ENCODE results near the gene MYO1E.
"Not testable (repeated sequence)": the region's sequence is repeated elsewhere in the genome, so short reads cannot be mapped to it uniquely, and the experiment has no call there.

Gene MYO1E

DNA sequence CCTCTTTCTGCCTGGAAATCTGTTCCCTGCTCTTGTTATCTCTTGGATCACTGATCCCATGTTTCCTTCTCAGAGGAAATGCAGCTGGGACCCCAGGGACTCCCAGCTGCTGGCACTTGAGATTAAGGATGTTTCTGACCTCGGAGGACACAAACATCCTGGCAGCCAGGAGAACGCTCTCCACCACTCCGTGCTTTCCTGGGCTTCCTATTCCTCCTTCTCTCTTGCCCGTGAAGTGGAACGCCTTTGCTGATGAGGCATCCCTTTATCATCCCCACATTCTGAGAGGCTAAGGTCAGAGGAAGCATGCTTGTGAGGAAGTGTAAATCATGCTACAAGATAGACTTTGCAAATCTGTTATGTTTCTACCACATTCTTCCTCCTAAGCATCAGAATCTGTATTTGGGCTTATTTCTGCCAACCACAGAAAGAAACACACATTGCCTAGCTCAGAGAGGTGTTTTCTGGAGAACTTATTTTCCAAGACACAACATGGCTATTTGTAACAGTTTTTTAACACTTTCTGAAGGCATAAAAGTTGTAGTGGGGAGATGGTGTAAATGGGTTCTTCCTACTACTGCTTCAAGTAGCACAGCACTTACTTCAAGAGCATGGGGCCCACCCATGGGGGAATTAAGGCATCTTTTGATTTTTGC, 191.6 kb downstream of the MYO1E start:
- DNase-seq = no peak

DNA sequence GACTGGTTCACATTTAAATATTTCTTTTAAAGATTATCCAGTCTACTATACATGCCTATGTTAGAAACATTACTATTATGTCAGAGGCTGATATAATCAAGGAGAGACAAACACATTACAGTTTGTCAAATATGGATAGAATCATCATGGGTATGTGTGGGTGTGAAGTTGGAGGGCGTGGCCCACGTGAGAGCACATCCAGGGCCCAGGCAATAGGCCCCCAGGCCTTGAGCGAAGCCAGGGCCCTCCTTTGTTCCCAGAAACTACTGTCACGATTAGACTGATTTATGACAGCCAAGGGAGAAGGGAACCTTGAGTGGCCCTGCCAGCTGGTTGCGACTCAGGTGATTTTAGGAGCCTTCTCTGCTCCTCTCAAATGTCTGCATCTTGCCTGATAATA, 193.0 kb downstream of the MYO1E start:
- DNase-seq = no peak

DNA sequence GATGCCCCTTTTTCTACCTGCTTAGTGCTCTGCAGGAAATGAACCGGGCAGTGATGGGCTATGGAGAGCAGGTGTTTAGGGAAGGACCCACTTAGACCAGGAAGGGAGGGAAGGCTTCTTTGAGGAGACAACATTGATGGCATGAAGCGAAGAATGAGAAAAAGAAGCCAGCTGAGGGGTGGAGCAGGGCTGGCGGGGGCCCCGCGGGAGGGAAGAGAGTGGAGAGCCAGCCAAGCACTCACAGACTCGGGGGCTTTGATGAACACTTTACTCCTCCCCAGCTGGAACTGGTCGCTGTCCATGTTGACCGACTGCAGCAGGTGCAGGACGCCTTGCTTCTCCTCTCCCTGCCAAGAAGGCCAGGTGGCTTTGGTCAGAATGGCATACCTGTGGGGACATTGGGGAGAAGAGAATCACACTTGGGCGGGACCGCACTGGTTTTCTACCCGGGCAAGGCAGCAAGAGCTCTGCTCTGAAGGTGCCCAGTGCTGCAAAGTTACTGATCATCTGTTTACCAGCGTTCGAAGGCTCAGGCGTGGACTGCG, 194.4 kb downstream of the MYO1E start:
- no peak for DNase-seq

DNA sequence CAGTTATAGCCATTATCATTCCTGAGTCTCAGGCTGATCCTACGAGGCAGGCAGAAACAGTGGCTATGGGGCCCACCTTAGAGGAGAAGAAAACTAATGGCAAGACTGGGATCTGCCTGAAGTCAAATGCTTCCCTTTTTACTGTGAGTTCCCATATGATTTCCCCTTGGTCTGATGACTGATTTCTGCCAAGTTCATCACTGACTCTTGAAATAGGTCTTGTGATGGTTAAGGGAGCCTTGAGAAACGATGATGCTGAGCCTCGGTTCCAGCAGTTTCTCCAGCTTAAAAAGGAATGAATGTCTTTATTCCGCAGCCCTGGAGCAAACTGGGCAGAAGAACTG, 195.4 kb downstream of the MYO1E start:
- no peak for DNase-seq

DNA sequence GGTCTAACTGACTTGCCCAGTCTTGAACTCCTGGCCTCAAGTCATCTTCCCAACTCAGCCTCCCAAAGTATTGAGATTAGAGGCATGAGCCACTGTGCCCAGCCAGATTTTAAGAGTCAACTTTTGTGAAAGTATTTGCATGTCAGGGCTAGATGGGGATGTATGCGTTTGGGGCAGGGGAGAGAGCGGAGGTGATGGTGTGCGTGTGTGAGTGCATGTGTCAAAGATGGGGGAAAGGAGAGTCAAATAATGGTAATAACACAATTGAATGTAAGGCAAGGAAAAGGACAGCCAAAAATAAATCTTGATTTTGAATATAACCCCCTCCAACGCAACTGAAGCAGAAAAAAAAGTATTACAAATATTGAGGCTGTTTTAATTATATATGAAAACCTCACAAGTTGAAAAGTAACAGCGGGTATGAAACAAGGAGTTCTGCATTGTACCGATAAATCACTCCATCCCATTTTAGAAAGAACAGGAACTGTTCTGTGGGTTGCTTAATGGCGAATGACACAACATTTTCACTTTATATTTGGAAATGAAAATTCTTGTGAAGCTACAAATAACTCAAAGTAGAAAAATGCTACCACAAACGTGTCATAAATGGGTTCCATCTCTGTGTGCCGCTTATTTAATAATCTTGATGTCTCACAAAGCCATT, 195.9 kb downstream of the MYO1E start:
- no peak for DNase-seq

DNA sequence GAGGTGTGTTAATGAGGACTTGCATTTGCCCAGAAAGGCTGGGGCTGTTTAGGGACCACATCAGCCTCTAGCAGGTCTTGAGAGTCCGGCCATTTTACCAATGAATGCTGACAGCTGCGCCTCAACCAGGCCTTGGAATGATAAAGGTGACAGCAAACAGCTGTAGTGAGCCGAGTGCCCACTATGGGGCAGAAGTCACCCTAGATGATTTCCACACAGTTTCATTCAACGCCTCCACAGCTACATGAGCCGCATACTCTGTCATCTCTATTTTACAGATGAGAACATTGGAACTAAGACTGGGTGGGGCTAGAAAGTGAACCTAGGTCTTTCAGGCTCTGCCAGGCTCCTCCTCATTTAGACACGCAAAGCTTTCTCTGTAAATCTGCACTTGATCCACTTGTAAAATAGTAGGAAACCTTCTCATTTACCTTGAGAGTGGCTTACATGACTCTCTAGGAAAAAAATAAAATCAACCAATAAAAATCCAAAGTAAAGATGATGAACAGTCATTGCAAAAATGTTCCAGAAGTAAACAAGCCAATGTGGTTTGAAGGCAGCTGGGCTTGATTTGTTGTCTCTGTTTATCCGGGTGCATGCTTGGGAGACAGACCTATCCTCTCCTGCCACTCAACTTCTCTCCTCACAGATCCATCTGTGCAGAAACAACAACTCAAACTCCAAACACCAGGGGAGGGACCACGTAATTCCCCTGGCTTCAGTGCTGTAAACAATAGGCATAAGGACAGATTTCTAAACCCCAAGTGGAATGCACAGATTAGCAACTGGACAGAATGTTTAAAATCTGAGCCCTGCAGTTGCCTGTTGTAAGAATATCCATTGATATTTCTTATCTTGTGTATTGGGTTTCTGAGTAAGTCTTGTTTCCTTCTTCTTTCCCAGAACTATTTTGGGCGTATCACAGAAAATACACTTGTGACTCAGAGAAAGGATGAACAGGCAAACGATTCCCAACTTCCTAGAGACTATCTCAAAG, 197.5 kb downstream of the MYO1E start:
- DNase-seq = peak; percentile 56

DNA sequence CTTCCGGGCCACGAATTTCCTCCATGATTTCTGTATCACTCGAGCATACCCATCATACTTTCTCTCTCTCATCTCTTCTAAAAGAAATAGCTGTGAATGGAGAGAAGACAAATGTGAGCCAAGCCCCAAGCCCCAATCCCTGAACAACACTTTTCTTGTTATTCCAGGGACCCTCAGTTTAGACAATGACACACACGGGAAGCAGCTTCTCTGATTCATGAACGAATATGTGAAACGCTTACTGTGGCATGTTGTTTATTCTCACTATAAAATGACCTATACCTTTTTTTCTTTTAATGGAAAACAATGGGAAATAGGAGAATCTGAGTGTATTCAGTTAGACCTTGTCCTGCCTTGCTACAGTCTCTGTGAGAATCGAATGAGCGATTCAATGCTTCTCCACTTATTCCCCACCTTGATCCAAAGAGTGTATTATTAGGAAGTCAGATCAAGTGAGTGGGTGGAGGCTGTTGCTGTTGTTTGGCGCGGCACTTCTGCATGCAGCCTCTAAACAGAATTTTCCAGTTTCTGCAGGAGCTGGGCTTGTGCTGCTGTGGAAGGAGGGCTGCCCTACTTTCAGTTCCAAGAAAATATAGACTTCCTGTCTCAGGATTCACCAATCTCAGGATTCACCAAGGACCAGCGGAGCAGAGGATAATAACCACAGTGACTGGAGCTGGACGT, 198.4 kb downstream of the MYO1E start:
- DNase-seq = no peak

DNA sequence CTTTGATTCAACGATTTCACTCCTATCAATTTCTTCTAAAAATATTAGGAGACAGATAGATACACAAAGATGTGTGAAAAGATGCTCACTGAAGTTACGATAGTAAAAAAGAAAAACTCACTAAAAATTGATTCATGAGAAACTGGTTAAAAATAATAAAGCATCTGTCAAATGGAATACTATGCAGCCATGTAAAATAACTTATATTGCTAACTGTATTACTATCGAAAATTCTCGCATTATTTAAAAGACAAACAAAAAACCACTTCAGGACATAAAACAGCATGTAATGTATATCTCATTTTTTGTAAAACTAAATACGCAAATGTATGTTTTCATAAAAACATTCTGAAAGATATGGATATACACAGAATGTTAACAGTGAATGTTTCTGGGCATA, 199.5 kb downstream of the MYO1E start:
- no peak for DNase-seq

DNA sequence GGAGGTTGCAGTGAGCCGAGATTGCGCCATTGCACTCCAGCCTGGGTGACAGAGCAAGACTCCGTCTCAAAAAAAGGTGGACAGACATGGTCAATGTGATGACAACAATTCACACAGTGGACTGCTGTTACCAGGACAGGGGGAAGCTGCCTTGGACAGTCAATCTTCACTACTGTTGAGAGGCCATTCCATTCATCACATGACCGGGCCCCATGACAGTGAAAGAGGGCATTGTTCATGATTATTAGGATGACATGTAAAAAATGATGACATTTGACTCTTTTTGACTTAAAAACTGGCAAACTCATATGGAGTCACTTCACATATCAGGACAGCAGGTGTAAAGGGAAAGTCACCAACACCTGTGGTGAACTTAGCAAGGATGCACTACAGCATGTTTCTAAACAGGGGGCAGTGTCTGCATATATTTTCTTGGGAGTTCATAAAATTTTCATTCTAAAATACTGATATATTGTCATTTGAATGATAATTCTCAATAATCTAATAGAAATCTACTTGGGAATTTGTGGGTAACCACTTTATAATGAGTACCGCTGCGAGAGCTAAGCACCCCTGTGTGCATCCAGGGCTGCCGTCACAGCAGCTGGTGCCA, 200.3 kb downstream of the MYO1E start:
- no peak for DNase-seq

DNA sequence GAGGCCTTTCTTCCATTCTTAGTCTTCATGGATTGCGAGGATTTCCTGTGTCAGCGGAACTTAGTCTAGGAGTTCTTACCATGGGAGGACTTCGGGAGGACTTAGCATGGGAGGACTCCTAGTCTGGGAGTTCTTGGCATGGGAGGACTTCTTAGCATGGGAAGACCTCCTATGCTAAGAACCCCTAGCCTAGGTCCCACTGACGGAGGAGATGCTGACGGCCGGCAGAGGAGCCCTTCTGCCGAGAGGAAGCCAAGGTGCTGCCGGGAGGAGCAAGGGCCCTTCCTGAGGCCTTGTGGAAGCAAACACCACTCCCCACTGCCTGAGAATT, 201.6 kb downstream of the MYO1E start:
- DNase-seq = no peak

DNA sequence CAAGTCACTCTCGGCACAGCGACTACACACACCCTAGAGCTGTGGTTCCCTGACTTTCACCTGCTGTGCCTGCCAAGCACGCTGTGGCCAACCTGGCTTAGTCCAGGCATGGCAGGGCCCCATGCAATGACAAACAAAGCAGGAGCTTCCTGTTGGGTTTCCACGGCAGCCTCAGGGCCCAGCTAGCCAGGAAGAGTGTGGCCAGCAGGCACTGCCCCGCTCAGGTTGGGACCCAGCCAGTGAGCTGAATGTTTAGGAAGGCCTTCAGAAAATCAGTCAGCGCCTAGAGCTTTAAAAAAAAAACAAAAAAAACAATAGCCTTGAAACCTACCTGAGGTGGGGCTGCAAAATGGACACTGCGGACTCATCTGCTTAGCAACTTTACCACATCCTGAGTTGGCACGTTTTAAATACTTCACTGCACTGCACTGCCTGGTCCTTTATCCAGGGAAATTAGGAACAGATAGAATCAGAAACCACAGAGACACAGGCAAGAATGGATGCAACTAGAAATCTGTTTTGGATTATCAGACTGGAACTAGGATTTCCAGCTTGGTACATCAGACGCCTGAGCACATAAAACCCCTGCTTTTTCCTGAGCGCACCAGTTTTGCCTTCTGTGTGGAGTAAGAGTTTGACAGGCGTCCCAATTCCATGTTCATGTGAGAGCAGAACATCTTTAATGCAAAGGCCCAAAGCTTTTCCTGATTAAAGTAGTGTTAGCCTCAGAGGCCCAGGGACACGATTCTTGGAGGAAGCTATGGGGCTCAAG, 202.2 kb downstream of the MYO1E start:
- DNase-seq = no peak

DNA sequence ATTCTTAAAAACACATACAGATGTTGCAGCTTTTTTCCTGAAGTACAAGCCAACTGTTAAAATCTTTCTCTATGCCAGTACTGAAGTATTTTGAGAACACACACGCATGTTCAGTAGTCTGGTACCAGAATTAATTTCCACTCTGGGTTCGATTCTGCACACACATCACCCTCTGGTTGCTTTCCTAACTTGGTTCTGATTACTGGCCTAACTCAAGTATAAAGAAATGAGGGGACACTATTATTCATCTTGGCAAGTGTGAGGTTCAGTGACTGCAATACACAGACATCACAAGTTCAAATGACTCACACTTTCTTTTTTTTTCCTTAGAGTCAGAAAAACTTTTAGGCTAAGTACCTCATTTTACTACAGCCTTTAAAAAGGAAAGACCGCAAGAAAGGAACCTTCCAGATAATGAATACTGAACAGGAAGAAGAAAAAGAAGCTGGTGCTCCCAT, 203.4 kb downstream of the MYO1E start:
- no peak for DNase-seq

DNA sequence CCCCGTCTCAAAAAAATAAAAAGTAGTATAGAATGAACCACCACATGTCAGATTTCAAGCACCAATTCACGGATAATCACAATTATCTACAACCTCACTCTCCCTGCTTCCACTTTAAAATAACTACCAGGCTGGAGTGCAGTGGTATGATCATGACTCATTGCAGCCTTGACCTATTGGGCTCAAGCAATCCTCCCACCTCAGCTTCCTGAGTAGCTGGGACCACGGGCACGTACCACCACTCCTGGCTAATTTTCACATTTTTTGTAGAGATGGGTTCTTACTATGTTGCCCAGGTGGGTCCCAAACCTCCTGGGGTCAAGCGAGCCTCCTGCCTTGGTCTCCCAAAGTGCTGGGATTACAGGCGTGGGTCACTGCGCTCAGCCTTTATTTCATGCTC, 204.1 kb downstream of the MYO1E start:
- no peak for DNase-seq

DNA sequence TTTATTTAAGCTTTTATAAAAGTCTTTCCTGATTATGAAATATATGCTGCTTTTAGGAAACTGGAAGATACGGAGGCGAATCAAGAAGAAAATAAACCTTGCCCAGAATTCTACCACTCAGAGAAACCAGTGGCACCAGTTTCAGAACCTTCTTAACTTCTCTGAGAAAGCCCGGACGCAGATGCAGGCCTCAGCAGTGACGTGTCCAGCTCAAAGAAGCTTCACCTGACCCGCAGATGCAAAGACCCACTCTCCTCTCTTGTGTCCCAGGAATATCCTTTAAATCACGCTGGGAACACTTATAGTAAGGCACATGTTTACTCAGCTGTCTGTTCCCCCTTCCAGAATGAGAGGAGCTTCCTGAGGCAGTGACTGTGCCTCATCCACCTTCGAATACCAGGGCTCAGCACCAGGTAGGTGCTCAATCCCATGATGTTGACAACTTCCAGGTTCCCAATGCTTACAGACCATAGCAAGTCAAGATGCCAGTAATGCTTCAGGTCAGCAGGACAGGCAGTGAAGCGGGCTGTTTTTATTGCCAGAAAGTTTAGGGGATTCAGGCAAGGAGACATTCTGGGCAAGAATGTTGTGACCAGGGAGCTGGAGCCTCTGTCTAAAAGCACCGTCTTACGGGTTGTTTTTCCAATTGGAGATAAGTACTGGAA, 205.9 kb downstream of the MYO1E start:
- no peak for DNase-seq

DNA sequence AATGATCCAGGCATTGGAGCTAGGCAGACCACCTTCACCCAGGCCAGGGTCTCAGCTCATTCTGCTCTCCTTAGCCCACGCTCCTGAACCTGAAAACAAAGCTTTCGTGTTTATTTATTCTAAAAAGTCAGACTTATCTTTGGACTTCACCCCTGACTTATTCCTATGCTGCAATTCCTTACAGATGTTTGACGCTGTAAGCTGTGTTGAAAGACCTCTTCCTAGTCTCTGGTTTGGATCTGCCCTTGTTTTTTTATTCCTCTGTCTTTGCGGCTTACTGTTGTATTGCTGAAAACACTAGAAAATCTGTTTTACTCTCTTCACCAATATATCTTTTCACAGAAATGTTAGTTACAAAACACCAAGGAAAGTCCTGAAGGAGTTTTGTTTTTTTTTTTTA, 206.5 kb downstream of the MYO1E start:
- no peak for DNase-seq

DNA sequence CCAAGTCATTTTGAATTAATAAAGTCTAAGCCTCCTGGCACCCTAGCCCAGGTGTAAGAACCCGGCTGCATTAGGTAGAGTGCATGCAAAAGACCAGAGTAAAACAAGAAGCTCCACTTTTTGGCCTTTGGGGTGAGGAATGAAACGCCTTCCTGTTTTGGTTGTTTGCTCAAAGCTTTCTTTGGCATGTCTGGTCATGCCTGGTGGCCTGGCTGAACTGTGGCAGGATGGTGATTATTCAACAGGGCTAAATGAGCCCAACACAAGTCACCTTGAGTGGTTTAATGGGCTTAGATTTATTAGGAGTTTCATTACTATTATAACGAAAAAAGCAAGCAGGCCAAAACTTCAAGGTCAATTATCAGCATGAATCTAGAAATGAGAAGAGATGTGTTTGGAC, 206.9 kb downstream of the MYO1E start:
- DNase-seq = no peak

DNA sequence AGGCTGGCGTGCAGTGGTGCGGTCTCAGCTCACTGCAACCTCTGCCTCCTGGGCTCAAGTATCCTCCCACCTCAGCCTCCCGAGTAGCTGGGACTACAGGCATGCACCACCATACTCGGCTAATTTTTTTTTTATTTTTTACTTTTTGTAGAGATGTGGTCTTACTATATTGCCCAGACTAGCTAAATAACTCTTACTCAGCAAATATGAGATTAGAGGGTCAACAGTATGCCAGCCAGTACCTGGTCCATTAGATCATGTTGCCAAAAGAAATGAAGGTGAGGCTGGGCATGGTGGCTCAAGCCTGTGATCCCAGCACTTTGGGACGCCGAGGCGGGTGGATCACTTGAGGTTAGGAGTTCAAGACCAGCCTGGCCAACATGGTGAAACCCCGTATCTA, 210.6 kb downstream of the MYO1E start:
- DNase-seq = not testable (repeated sequence)

DNA sequence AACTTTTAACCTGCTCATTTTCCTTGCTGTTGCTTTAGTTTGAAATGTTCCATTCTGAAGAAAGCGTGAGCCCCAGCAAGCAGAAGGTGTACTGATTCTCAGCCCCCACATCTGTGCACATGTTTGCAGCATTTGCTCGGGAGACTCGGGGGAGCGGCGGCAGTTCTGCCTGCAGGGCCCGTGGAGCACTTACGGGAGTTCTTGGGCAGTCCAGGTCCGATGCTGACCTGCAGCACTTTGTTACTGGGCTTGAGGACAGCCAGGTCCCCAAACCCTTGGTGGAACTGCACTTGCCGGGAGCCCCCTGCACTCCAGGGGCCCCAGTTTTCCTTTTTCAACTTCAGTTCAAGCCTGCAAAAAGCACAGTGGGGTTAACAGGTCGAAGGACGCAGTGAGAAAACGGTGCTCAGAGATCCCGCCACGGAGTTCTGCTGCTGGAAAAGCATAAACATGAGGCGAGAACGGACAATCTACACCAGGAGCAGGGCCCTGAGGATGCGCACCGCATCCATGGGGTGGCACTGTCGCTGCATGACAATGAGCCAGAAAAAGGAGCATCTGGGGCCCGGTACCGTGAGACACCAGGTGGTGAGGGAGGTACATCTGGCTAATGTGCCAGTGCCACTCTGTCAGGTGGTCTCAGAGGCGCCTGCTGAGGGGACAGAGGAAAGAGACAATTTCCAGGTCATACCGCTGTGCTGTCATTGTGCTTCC, 211.6 kb downstream of the MYO1E start:
- peak; percentile 23 for DNase-seq

DNA sequence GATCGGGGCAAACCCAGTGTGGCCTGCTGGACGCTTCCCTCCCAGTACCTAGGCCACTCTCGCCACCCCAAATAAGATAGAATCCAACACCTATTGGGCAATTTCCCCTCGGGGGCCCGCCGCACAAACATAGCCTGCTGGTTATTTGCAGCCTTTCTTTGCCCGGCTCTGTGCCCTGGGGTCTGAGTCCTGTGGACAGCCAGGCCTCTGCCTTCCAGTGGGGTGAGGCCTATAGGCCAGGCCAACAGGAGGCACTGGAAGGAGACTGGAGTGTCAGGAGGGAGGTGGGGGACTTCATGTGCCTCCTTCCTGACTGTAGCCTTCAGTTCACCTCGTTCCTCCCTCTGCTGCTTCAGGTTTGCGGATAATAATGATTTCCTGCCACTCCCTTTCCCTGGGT, 213.5 kb downstream of the MYO1E start:
- no peak for DNase-seq

DNA sequence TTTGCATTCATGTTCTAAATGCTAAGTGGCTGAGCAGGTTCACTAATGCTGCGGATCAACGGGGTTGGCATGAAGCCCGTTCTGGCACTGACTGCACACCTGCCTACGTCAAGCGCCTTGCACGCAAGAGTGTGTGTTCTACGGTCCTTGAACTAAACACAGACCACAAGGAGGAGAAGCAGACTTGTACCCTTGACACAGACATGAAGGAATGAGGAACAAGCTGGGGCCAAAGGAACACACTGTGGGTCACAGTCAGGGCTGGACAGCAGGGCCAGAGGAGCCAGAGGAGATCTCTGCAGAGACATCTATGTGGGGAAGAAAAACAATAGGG, 214.0 kb downstream of the MYO1E start:
- no peak for DNase-seq

Measured in activated CD4-positive, alpha-beta T cell treated with anti-CD3 and anti-CD28 coated beads, Interleukin-2, amount 50 U/mL, for 16 hours (primary cell).